Tongue (tissue), 2 donors: Measurements from ENCODE around the gene STK39. TPM values are rescaled to one million over a fixed set of nuclear protein-coding genes. Genes with fewer than 3 reads are reported as not detected.
A peak's percentile ranks its signal among the peaks of the same experiment; 100 is the strongest.

Experiments used
- small RNA-seq: library from RNA; depleted of rRNA; stranded (forward); fragments of <200 nt; gene quantifications from one replicate; pipeline ENCODE3, GENCODE V24; 2014; ENCODE audit warnings: low replicate concordance
- total RNA-seq: library from RNA; depleted of rRNA; stranded (reverse); fragments of >200 nt; gene quantifications from one replicate; pipeline ENCODE4 v1.2.3, GENCODE V29; 2014

STK39 gene
- total RNA-seq, 1 donor from 2014 or later = 26.4 TPM

Small RNA genes lying within 50 kb of the gene (small RNA-seq; reads per million reads assigned to genes)
- 0.21 reads per million, percentile 30 among the genes with 10 or more reads in this experiment for gene AC067940.1

Other genes with a start within 250 kb of the STK39 start
- gene CERS6, start 208.7 kb upstream of the STK39 start, total RNA-seq = 49.6 TPM